ENCODE data around the gene DNAJB11.

DNAJB11 gene

GRCh38 chr3:186577521-186577920 is 7.0 kb downstream of the DNAJB11 start:
- H3K9me3 ChIP-seq (ENCODE audit: control insufficient read depth, insufficient read depth, low read length) = no peaks in the 10 kb centered on the region
- H3K79me2 ChIP-seq (ENCODE audit: control insufficient read depth, low read length) = peaks cover 53% of the 10 kb centered on the region
- peaks cover 99% of the 10 kb centered on the region for H3K36me3 ChIP-seq (ENCODE audit: control insufficient read depth, low read length)
- no peak overlapping the region for H3K4me3 ChIP-seq (ENCODE audit: low read length)
- no peak overlapping the region for H3K27ac ChIP-seq (ENCODE audit: low read depth, low read length)
- H3K9me2 ChIP-seq (replicated peaks; ENCODE audit: control insufficient read depth, low read length) = no peaks in the 10 kb centered on the region
- H3F3A ChIP-seq (ENCODE audit: control insufficient read depth, insufficient read depth) = peaks cover 2% of the 10 kb centered on the region
- H3K4me2 ChIP-seq (ENCODE audit: low read length) = no peak overlapping the region
- TF ChIP-seq, protein P1, sequence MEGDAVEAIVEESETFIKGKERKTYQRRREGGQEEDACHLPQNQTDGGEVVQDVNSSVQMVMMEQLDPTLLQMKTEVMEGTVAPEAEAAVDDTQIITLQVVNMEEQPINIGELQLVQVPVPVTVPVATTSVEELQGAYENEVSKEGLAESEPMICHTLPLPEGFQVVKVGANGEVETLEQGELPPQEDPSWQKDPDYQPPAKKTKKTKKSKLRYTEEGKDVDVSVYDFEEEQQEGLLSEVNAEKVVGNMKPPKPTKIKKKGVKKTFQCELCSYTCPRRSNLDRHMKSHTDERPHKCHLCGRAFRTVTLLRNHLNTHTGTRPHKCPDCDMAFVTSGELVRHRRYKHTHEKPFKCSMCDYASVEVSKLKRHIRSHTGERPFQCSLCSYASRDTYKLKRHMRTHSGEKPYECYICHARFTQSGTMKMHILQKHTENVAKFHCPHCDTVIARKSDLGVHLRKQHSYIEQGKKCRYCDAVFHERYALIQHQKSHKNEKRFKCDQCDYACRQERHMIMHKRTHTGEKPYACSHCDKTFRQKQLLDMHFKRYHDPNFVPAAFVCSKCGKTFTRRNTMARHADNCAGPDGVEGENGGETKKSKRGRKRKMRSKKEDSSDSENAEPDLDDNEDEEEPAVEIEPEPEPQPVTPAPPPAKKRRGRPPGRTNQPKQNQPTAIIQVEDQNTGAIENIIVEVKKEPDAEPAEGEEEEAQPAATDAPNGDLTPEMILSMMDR (IDR thresholded peaks at IDR 0.05; ENCODE audit: low read depth, low read length, poor library complexity, severe bottlenecking) = no peak
- no peak for TF ChIP-seq EZH2phosphoT487 (IDR thresholded peaks at IDR 0.05; ENCODE audit: borderline replicate concordance, low read length)
- H3K4me1 ChIP-seq (ENCODE audit: control insufficient read depth, low read length) = 0 out of 2 replicates have a peak, but pooled peaks cover 2% of the 10 kb centered on the region
- H3K27me3 ChIP-seq (ENCODE audit: control insufficient read depth, low read length) = no peaks in the 10 kb centered on the region
- H4K20me1 ChIP-seq (ENCODE audit: control insufficient read depth, insufficient read depth, low read depth, low read length) = no peaks in the 10 kb centered on the region; the same call in 1 of the 2 replicates

DNA sequence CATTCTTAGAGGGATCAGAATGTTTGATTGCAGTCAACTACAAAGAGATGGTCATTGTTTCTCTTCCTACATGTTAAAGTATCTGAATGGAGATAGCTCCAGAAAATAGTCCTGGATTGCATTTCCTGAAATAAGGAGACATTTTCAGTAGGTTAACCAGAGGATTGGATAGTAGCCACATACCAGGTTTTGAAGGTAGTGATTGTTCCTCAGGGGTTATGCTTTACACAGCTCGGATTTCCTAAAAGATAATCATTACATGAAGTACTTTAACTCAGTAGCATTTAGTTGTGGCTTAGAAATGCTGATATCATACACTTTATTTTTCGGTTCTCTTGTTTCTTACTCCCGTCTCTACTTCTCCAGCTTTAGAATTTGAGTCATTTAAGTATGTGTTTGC is 10.3 kb downstream of the DNAJB11 start:
- Histone ChIP-seq H3F3A (ENCODE audit: control insufficient read depth, insufficient read depth) (peaks cover 6% of the 10 kb centered on the region), H3K4me2 (ENCODE audit: low read length) (no peak overlapping the region), H3K36me3 (ENCODE audit: control insufficient read depth, low read length) (peaks cover 99% of the 10 kb centered on the region), H3K4me3 (ENCODE audit: low read length) (no peak overlapping the region), H3K9me3 (ENCODE audit: control insufficient read depth, insufficient read depth, low read length) (no peaks in the 10 kb centered on the region), H3K4me1 (ENCODE audit: control insufficient read depth, low read length) (no peaks in the 10 kb centered on the region), H3K9me2 (replicated peaks; ENCODE audit: control insufficient read depth, low read length) (no peaks in the 10 kb centered on the region), H4K20me1 (ENCODE audit: control insufficient read depth, insufficient read depth, low read depth, low read length) (peaks cover 3% of the 10 kb centered on the region; the same call in 1 of the 2 replicates), H3K27ac (ENCODE audit: low read depth, low read length) (no peak overlapping the region), H3K27me3 (ENCODE audit: control insufficient read depth, low read length) (no peaks in the 10 kb centered on the region), H3K79me2 (ENCODE audit: control insufficient read depth, low read length) (peaks cover 25% of the 10 kb centered on the region)
- no peak for TF ChIP-seq EZH2phosphoT487 (IDR thresholded peaks at IDR 0.05; ENCODE audit: borderline replicate concordance, low read length)
- TF ChIP-seq, protein P1 (IDR thresholded peaks at IDR 0.05; ENCODE audit: low read depth, low read length, poor library complexity, severe bottlenecking) = no peak

DNA sequence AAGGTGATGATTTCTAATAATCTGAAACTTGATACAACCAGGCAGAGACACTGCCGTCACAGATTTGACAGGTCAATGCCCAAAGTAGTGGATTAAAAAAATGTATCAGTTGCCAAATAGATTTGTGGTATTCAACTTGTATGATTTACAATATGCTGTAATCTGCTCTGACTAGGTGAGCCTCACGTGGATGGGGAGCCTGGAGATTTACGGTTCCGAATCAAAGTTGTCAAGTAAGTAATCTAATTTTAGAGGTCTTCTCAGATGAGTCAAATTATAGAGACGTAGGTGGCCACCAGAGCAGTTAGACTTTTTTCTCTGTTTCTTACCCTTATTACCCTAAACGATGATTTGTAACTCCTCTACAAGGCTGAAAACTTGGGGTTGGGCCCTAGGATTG is 12.0 kb downstream of the DNAJB11 start:
- H3K79me2 ChIP-seq (ENCODE audit: control insufficient read depth, low read length) = peaks cover 10% of the 10 kb centered on the region; the same call in 1 of the 2 replicates
- H3K4me2 ChIP-seq (ENCODE audit: low read length) = no peak overlapping the region
- TF ChIP-seq, protein P1 (IDR thresholded peaks at IDR 0.05; ENCODE audit: low read depth, low read length, poor library complexity, severe bottlenecking) = no peak
- TF ChIP-seq EZH2phosphoT487 (IDR thresholded peaks at IDR 0.05; ENCODE audit: borderline replicate concordance, low read length) = no peak
- H3K27me3 ChIP-seq (ENCODE audit: control insufficient read depth, low read length) = no peaks in the 10 kb centered on the region
- H3K4me3 ChIP-seq (ENCODE audit: low read length) = no peak overlapping the region
- peaks cover 9% of the 10 kb centered on the region for H3F3A ChIP-seq (ENCODE audit: control insufficient read depth, insufficient read depth)
- H3K36me3 ChIP-seq (ENCODE audit: control insufficient read depth, low read length) = peaks cover 86% of the 10 kb centered on the region
- no peak overlapping the region for H3K27ac ChIP-seq (ENCODE audit: low read depth, low read length)
- H3K9me2 ChIP-seq (replicated peaks; ENCODE audit: control insufficient read depth, low read length) = no peaks in the 10 kb centered on the region
- H3K4me1 ChIP-seq (ENCODE audit: control insufficient read depth, low read length) = no peaks in the 10 kb centered on the region
- H4K20me1 ChIP-seq (ENCODE audit: control insufficient read depth, insufficient read depth, low read depth, low read length) = peaks cover 3% of the 10 kb centered on the region; the same call in 1 of the 2 replicates
- no peaks in the 10 kb centered on the region for H3K9me3 ChIP-seq (ENCODE audit: control insufficient read depth, insufficient read depth, low read length)
